H9 (cell line): ENCODE measurements around the gene PLXNB1. TPM values are rescaled to one million over a fixed set of nuclear protein-coding genes. Genes with fewer than 3 reads are reported as not detected.

ENCODE experiments used
- DNase-seq: peaks from one replicate; pipeline ENCODE4 v3.0.0-alpha.2; 2017
- H2AFZ ChIP-seq: one replicate; pipeline ENCODE4 v1.6.1; 2013; ENCODE audit warnings: mild to moderate bottlenecking, low read length, control low read depth, moderate library complexity
- H2AK5ac ChIP-seq: 2 replicates; pipeline ENCODE4 v1.6.1; 2013; ENCODE audit warnings: low read length, control low read depth, mixed read lengths; ENCODE audit not compliant: insufficient read length
- H2BK120ac ChIP-seq: one replicate; pipeline ENCODE4 v1.6.1; 2013; ENCODE audit warnings: low read depth, mild to moderate bottlenecking, low read length, control low read depth, inconsistent platforms; ENCODE audit not compliant: poor library complexity, severe bottlenecking
- H2BK12ac ChIP-seq: 2 replicates; pipeline ENCODE4 v1.6.1; 2013; ENCODE audit warnings: low read length, control low read depth, mixed read lengths, low read depth; ENCODE audit not compliant: insufficient read length
- H2BK15ac ChIP-seq: 2 replicates; pipeline ENCODE4 v1.6.1; 2013; ENCODE audit warnings: low read depth, low read length, control low read depth
- H2BK20ac ChIP-seq: one replicate; pipeline ENCODE4 v1.6.1; 2013; ENCODE audit warnings: low read depth, mild to moderate bottlenecking, low read length, control low read depth, inconsistent platforms; ENCODE audit not compliant: poor library complexity, severe bottlenecking
- H2BK5ac ChIP-seq: 2 replicates; pipeline ENCODE4 v1.6.1; 2013; ENCODE audit warnings: low read length, control low read depth, mixed read lengths; ENCODE audit not compliant: insufficient read length
- H3K14ac ChIP-seq: 2 replicates; pipeline ENCODE4 v1.6.1; 2013; ENCODE audit warnings: low read length, control low read depth; ENCODE audit not compliant: insufficient read depth
- H3K18ac ChIP-seq: 2 replicates; pipeline ENCODE4 v1.6.1; 2013; ENCODE audit warnings: low read depth, mild to moderate bottlenecking, mixed read lengths, low read length, control low read depth; ENCODE audit not compliant: insufficient read length
- H3K23ac ChIP-seq: 2 replicates; pipeline ENCODE4 v1.6.1; 2013; ENCODE audit warnings: low read length, control low read depth, mixed read lengths, low read depth; ENCODE audit not compliant: insufficient read length
- H3K23me2 ChIP-seq: 2 replicates; pipeline ENCODE4 v1.6.1; 2013; ENCODE audit warnings: low read depth, mild to moderate bottlenecking, mixed read lengths, low read length, control low read depth; ENCODE audit not compliant: insufficient read length, poor library complexity, severe bottlenecking
- H3K27ac ChIP-seq: 2 replicates; pipeline ENCODE4 v1.5.1; 2013; ENCODE audit warnings: low read length, control low read depth, mixed read lengths, low read depth; ENCODE audit not compliant: insufficient read length
- H3K27me3 ChIP-seq: 2 replicates; pipeline ENCODE4 v1.6.1; 2013; ENCODE audit warnings: low read length, control low read depth, inconsistent platforms; ENCODE audit not compliant: insufficient read depth
- H3K4ac ChIP-seq: 2 replicates; pipeline ENCODE4 v1.6.1; 2013; ENCODE audit warnings: low read depth, mild to moderate bottlenecking, control low read depth, inconsistent platforms, low read length, moderate library complexity
- H3K4me1 ChIP-seq: 2 replicates; pipeline ENCODE4 v1.6.1; 2013; ENCODE audit warnings: low read length, control low read depth, inconsistent platforms; ENCODE audit not compliant: insufficient read depth
- H3K4me2 ChIP-seq: 2 replicates; pipeline ENCODE4 v1.6.1; 2013; ENCODE audit warnings: low read length, control low read depth, mixed read lengths; ENCODE audit not compliant: insufficient read length, insufficient read depth
- H3K56ac ChIP-seq: 2 replicates; pipeline ENCODE4 v1.6.1; 2013; ENCODE audit warnings: low read depth, mild to moderate bottlenecking, mixed read lengths, low read length, control low read depth; ENCODE audit not compliant: insufficient read length
- H3K79me1 ChIP-seq: 2 replicates; pipeline ENCODE4 v1.6.1; 2013; ENCODE audit warnings: low read depth, mild to moderate bottlenecking, moderate library complexity, low read length, control low read depth, inconsistent platforms; ENCODE audit not compliant: insufficient read depth, poor library complexity, severe bottlenecking
- H3K79me2 ChIP-seq: 2 replicates; pipeline ENCODE4 v1.6.1; 2013; ENCODE audit warnings: low read length, control low read depth, inconsistent platforms; ENCODE audit not compliant: insufficient read depth
- H3K9ac ChIP-seq: 2 replicates; pipeline ENCODE4 v1.6.1; 2013; ENCODE audit warnings: low read length, control low read depth, mixed read lengths; ENCODE audit not compliant: insufficient read length; ENCODE audit errors: extremely low read depth
- H3K9me3 ChIP-seq: one replicate; pipeline ENCODE4 v1.6.1; 2013; ENCODE audit warnings: low read depth, low read length, inconsistent platforms; ENCODE audit not compliant: control insufficient read depth
- H3T11ph ChIP-seq: one replicate; pipeline ENCODE4 v1.6.1; 2013; ENCODE audit warnings: mild to moderate bottlenecking, low read length, control low read depth, inconsistent platforms
- H4K20me1 ChIP-seq: one replicate; pipeline ENCODE4 v1.6.1; 2013; ENCODE audit not compliant: control insufficient read depth, insufficient read length, insufficient read depth
- H4K5ac ChIP-seq: 2 replicates; pipeline ENCODE4 v1.6.1; 2013; ENCODE audit warnings: low read depth, mild to moderate bottlenecking, mixed read lengths, low read length, control low read depth; ENCODE audit not compliant: insufficient read length
- H4K8ac ChIP-seq: replicated peaks from 2 replicates; pipeline ENCODE4 v1.6.1; 2013; ENCODE audit warnings: low read length, control low read depth, mixed read lengths, low read depth; ENCODE audit not compliant: insufficient read length
- H4K91ac ChIP-seq: 2 replicates; pipeline ENCODE4 v1.6.1; 2013; ENCODE audit warnings: low read depth, mild to moderate bottlenecking, moderate library complexity, mixed read lengths, low read length, control low read depth; ENCODE audit not compliant: insufficient read length
- H3K27ac Mint-ChIP-seq, 3 experiments: 2 replicates in 2 of 3; 3 replicates in 1 of 3; pipeline ENCODE4 v1.8.0; 2020 to 2021; ENCODE audit warnings: mixed read lengths in 3 of 3, mild to moderate bottlenecking in 1 of 3, moderate library complexity in 1 of 3
- H3K27me3 Mint-ChIP-seq: 2 replicates; pipeline ENCODE4 v1.8.0; 2021; ENCODE audit warnings: low read depth, mild to moderate bottlenecking, moderate library complexity, mixed read lengths
- H3K36me3 Mint-ChIP-seq, 3 experiments: 2 replicates in 2 of 3; 3 replicates in 1 of 3; pipeline ENCODE4 v1.8.0; 2020 to 2021; ENCODE audit warnings: low read depth in 3 of 3, mixed read lengths in 3 of 3; ENCODE audit not compliant: insufficient read depth in 1 of 3
- H3K4me1 Mint-ChIP-seq, 2 experiments: 2 replicates each; pipeline ENCODE4 v1.8.0; 2020; ENCODE audit warnings: mixed read lengths in 2 of 2
- H3K4me3 Mint-ChIP-seq, 2 experiments: 2 replicates in 1 of 2; 3 replicates in 1 of 2; pipeline ENCODE4 v1.8.0; 2020 to 2021; ENCODE audit warnings: mild to moderate bottlenecking in 2 of 2, mixed read lengths in 2 of 2, moderate library complexity in 1 of 2
- H3K9me3 Mint-ChIP-seq, 2 experiments: 2 replicates in 1 of 2; 3 replicates in 1 of 2; pipeline ENCODE4 v1.8.0; 2020; ENCODE audit warnings: mild to moderate bottlenecking in 2 of 2, mixed read lengths in 2 of 2, moderate library complexity in 1 of 2
- WGBS: extraction: QIAGEN DNeasy Blood & Tissue Kit; methylation state at CpG from one replicate; pipeline ENCODE4 v1.1.7; 2013; ENCODE audit warnings: missing lambda C conversion rate, low lambda C conversion rate, mixed read lengths; ENCODE audit not compliant: insufficient read length; ENCODE audit errors: extremely low coverage; 5-methylcytosine and 5-hydroxymethylcytosine counted together
- total RNA-seq: library from RNA; stranded (reverse); gene quantifications from 2 replicates; pipeline ENCODE4 v1.2.1, GENCODE V29; 2021
- TF ChIP-seq, protein P1 (sequence below): fragments of 200-600 bp; sonication (generic); conservative IDR thresholded peaks from 3 replicates; pipeline ENCODE4 v1.8.0; 2021; ENCODE audit warnings: antibody characterized with exemption, mild to moderate bottlenecking

Gene PLXNB1
- total RNA-seq, 1 experiment from 2014 or later = 184 TPM

DNA sequence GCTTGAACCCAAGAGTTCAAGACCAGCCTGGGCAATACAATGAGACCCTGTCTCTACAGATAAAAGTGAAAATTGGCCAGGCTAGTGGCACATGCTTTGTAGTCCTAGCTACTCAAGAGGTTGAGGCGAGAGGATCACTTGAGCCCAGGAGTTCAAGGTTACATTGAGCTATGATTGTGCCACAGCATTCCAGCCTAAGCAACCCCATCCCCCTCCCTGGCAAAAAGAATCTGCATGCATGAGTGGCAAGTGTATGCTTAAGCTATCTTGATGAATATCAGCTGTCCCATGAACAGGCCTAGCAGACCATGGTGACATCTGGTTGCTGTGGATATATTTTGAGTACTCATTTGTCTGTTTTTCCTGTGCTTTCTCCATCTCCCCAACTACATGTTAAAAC is 21.4 kb upstream of the PLXNB1 start:
- Histone ChIP-seq H3T11ph (no peak overlapping the region), H3K9me3 (no peaks in the 10 kb centered on the region), H3K4me2 (no peak overlapping the region), H2BK20ac (no peak overlapping the region), H3K27me3 (no peaks in the 10 kb centered on the region), H3K18ac (no peak overlapping the region), H3K4me1 (no peaks in the 10 kb centered on the region), H4K5ac (no peak overlapping the region), H3K27ac (no peak overlapping the region), H3K23ac (no peak overlapping the region), H3K9ac (peak overlapping the region; percentile 9), H4K8ac (no peak overlapping the region), H3K56ac (no peak overlapping the region), H4K20me1 (no peaks in the 10 kb centered on the region), H2AFZ (no peak overlapping the region), H3K79me2 (no peaks in the 10 kb centered on the region), H2AK5ac (no peak overlapping the region), H3K79me1 (no peaks in the 10 kb centered on the region), H2BK120ac (no peak overlapping the region), H2BK5ac (no peak overlapping the region), H3K23me2 (peaks cover 11% of the 10 kb centered on the region), H4K91ac (no peak overlapping the region), H2BK15ac (no peak overlapping the region), H2BK12ac (no peak overlapping the region), H3K4ac (no peak overlapping the region), H3K14ac (no peak overlapping the region)
- Mint-ChIP-seq H3K9me3 (no peaks in the 10 kb centered on the region), H3K36me3 (peaks cover 11 to 54% (median 36%) of the 10 kb centered on the region in 3 experiments; a peak in 5 of 7 replicates), H3K27me3 (no peaks in the 10 kb centered on the region), H3K4me1 (peaks cover 12 to 16% of the 10 kb centered on the region in 2 experiments), H3K27ac (no peak overlapping the region), H3K4me3 (no peak overlapping the region)
- TF ChIP-seq, protein P1, sequence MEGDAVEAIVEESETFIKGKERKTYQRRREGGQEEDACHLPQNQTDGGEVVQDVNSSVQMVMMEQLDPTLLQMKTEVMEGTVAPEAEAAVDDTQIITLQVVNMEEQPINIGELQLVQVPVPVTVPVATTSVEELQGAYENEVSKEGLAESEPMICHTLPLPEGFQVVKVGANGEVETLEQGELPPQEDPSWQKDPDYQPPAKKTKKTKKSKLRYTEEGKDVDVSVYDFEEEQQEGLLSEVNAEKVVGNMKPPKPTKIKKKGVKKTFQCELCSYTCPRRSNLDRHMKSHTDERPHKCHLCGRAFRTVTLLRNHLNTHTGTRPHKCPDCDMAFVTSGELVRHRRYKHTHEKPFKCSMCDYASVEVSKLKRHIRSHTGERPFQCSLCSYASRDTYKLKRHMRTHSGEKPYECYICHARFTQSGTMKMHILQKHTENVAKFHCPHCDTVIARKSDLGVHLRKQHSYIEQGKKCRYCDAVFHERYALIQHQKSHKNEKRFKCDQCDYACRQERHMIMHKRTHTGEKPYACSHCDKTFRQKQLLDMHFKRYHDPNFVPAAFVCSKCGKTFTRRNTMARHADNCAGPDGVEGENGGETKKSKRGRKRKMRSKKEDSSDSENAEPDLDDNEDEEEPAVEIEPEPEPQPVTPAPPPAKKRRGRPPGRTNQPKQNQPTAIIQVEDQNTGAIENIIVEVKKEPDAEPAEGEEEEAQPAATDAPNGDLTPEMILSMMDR = no peak
- no peak for DNase-seq
- no CpG with 5 or more reads among the region's 1 CpG for WGBS
